ENCODE results near the gene SEMA3C. TPM values are rescaled to one million over a fixed set of nuclear protein-coding genes. Genes with fewer than 3 reads are reported as not detected.

Gene SEMA3C
- total and polyA plus RNA-seq, 8 donors, result 0.28 to 11.3 (median 1.0) TPM

- FAIRE-seq (no peak), ATAC-seq (no peak), DNase-seq (no peak)
- 81 to 86% methylated on average over 6 of the region's 6 CpGs for WGBS, 2 donors
- no peaks in the 10 kb centered on the region for H3K9me3 ChIP-seq
- no peak overlapping the region for H3K27ac ChIP-seq
- H3K27me3 ChIP-seq, result no peaks in the 10 kb centered on the region
- TF ChIP-seq CTCF (IDR thresholded peaks at IDR 0.05), result no peak
- no peak overlapping the region for H3K4me3 ChIP-seq
- peaks cover 0 to 3% (median 0%) of the 10 kb centered on the region in 3 donors for H3K4me1 ChIP-seq
- intact Hi-C loops (cut with DNase I), result no loop called here
- no peaks in the 10 kb centered on the region for H3K36me3 ChIP-seq
Observed at GRCh38 chr7:80752954-80753690, 165.7 kb downstream of the SEMA3C start.

GRCh38 chr7:80749270-80749669, 169.6 kb downstream of the SEMA3C start:
- Histone ChIP-seq H3K27ac (no peak overlapping the region), H3K9me3 (no peaks in the 10 kb centered on the region), H3K4me3 (no peak overlapping the region), H3K36me3 (no peaks in the 10 kb centered on the region), H3K4me1 (peaks cover 0 to 3% (median 0%) of the 10 kb centered on the region in 3 donors), H3K27me3 (no peaks in the 10 kb centered on the region)
- no peak for FAIRE-seq
- intact Hi-C loops (cut with DNase I), result no loop called here
- DNase-seq, result no peak
- ATAC-seq, result peak; percentile 43 to 54 (median 52)
- WGBS, 2 donors, result 45 to 47% methylated on average over 2 of the region's 2 CpGs
- TF ChIP-seq CTCF (IDR thresholded peaks at IDR 0.05), result no peak

- H3K27me3 ChIP-seq, result no peaks in the 10 kb centered on the region
- no peaks in the 10 kb centered on the region for H3K9me3 ChIP-seq
- 17 to 25% methylated on average over 8 of the region's 8 CpGs for WGBS, 2 donors
- DNase-seq (no peak), FAIRE-seq (no peak), ATAC-seq (peak in 2 of 4 donors; percentile 24 to 57)
- TF ChIP-seq CTCF (IDR thresholded peaks at IDR 0.05), result no peak
- no peak overlapping the region for H3K4me3 ChIP-seq
- peaks cover 0 to 3% (median 0%) of the 10 kb centered on the region in 3 donors for H3K4me1 ChIP-seq
- H3K36me3 ChIP-seq, result no peaks in the 10 kb centered on the region
- intact Hi-C loops (cut with DNase I), result no loop called here
- no peak overlapping the region for H3K27ac ChIP-seq
Observed at GRCh38 chr7:80748363-80749042, 170.3 kb downstream of the SEMA3C start.

- Histone ChIP-seq H3K9me3 (no peaks in the 10 kb centered on the region), H3K27ac (no peak overlapping the region), H3K4me3 (no peak overlapping the region), H3K4me1 (no peaks in the 10 kb centered on the region), H3K36me3 (no peaks in the 10 kb centered on the region), H3K27me3 (no peaks in the 10 kb centered on the region)
- intact Hi-C loops (cut with DNase I), result no loop called here
- DNase-seq (no peak), FAIRE-seq (peak; percentile 54), ATAC-seq (no peak)
- no peak for TF ChIP-seq CTCF (IDR thresholded peaks at IDR 0.05)
- 62 to 68% methylated on average over 1 of the region's 1 CpG for WGBS, 2 donors
Observed at GRCh38 chr7:80740778-80741545, 177.9 kb downstream of the SEMA3C start.

All from pancreas (tissue), 10 donors.